ENCODE results near the gene FGF21. TPM values are rescaled to one million over a fixed set of nuclear protein-coding genes. Genes with fewer than 3 reads are reported as not detected.

Gene FGF21
- total RNA-seq, 2 experiments from 2014 or later, result not detected

GRCh38 chr19:48794291-48794690 lies 39.0 kb downstream of the FGF21 start:
- Mint-ChIP-seq H3K27ac (no peak overlapping the region), H3K9me3 (no peaks in the 10 kb centered on the region), H3K27me3 (no peaks in the 10 kb centered on the region), H3K4me1 (ENCODE audit: low read depth) (peaks cover 8% of the 10 kb centered on the region), H3K36me3 (ENCODE audit: low read depth) (no peaks in the 10 kb centered on the region), H3K4me3 (no peak overlapping the region)
- ChIA-PET CTCF (interaction anchor here (0.8 to 9.9 kb wide), 7 partner anchors 11 to 176 kb away, joined by 4 to 227 read pairs (median 12); partner anchors contain the start of genes BCAT2 and HSD17B14), POLR2A (interaction anchor here (1.2 to 2.4 kb wide), 3 partner anchors 12 to 173 kb away, joined by 3 to 9 read pairs (median 6); partner anchors contain the start of gene HSD17B14)
- no peak for DNase-seq
- intact Hi-C loops (cut with micrococcal nuclease), result loop anchor here (2.0 kb wide), 1 partner anchor 41 kb away; no protein-coding TSS in a partner anchor
- ATAC-seq, result no peak
- TF ChIP-seq CTCF (IDR thresholded peaks at IDR 0.05), result no peak

- Mint-ChIP-seq H3K4me3 (peak overlapping the region; percentile 81), H3K27me3 (no peaks in the 10 kb centered on the region), H3K9me3 (no peaks in the 10 kb centered on the region), H3K27ac (peak overlapping the region; percentile 93), H3K4me1 (ENCODE audit: low read depth) (peaks cover 8% of the 10 kb centered on the region), H3K36me3 (ENCODE audit: low read depth) (no peaks in the 10 kb centered on the region)
- DNase-seq, result peak; percentile 90
- TF ChIP-seq CTCF (IDR thresholded peaks at IDR 0.05), result peak; percentile 99
- POLR2A ChIA-PET, result interaction anchor here (0.5 to 2.9 kb wide), 11 partner anchors 11 to 353 kb away, joined by 3 to 16 read pairs (median 3); partner anchors contain the start of genes BCAT2, HSD17B14 and PPP1R15A
- CTCF ChIA-PET, result interaction anchor here (0.6 to 9.9 kb wide), 27 partner anchors 8 to 204 kb away, joined by 3 to 227 read pairs (median 6); partner anchors contain the start of genes BCAT2, GYS1, HSD17B14 and PPP1R15A
- intact Hi-C loops (cut with micrococcal nuclease), result loop anchor here (2.0 to 5.0 kb wide), 2 partner anchors 40 to 172 kb away; partner anchors contain the start of gene FTL
- ATAC-seq, result peak; percentile 99
Measured at GRCh38 chr19:48795055-48795684, 39.8 kb downstream of the FGF21 start.

GRCh38 chr19:48795685-48796070 lies 40.4 kb downstream of the FGF21 start:
- peak overlapping the region; percentile 93 for H3K27ac Mint-ChIP-seq
- no peak for TF ChIP-seq CTCF (IDR thresholded peaks at IDR 0.05)
- H3K4me1 Mint-ChIP-seq (ENCODE audit: low read depth), result peaks cover 8% of the 10 kb centered on the region
- ChIA-PET POLR2A (interaction anchor here (0.5 to 2.9 kb wide), 10 partner anchors 11 to 353 kb away, joined by 3 to 16 read pairs (median 5); partner anchors contain the start of genes BCAT2, NUCB1 and PPP1R15A), CTCF (interaction anchor here (0.6 to 9.9 kb wide), 27 partner anchors 8 to 204 kb away, joined by 3 to 227 read pairs (median 6); partner anchors contain the start of genes BCAT2, GYS1, HSD17B14 and PPP1R15A)
- H3K9me3 Mint-ChIP-seq, result no peaks in the 10 kb centered on the region
- no peaks in the 10 kb centered on the region for H3K36me3 Mint-ChIP-seq (ENCODE audit: low read depth)
- intact Hi-C loops (cut with micrococcal nuclease), result loop anchor here (2.0 to 5.0 kb wide), 2 partner anchors 39 to 172 kb away; partner anchors contain the start of gene FTL
- ATAC-seq, result no peak
- no peak for DNase-seq
- H3K27me3 Mint-ChIP-seq, result no peaks in the 10 kb centered on the region
- peak overlapping the region; percentile 81 for H3K4me3 Mint-ChIP-seq

GRCh38 chr19:48796298-48797083 lies 41.2 kb downstream of the FGF21 start:
- Mint-ChIP-seq H3K27me3 (no peaks in the 10 kb centered on the region), H3K36me3 (ENCODE audit: low read depth) (no peaks in the 10 kb centered on the region)

More at GRCh38 chr19:48796298-48797083, 41.2 kb downstream of the FGF21 start:
- Mint-ChIP-seq H3K27ac (no peak overlapping the region), H3K4me1 (ENCODE audit: low read depth) (peaks cover 8% of the 10 kb centered on the region), H3K4me3 (no peak overlapping the region), H3K9me3 (no peaks in the 10 kb centered on the region)
- no peak for TF ChIP-seq CTCF (IDR thresholded peaks at IDR 0.05)
- ATAC-seq (no peak), DNase-seq (no peak)
- intact Hi-C loops (cut with micrococcal nuclease), result loop anchor here (5.0 kb wide), 1 partner anchor 171 kb away; the partner anchor contains the start of gene FTL
- ChIA-PET CTCF (interaction anchor here (1.0 to 9.9 kb wide), 11 partner anchors 9 to 170 kb away, joined by 3 to 227 read pairs (median 6); partner anchors contain the start of genes BCAT2 and HSD17B14), POLR2A (interaction anchor here (0.9 to 2.9 kb wide), 8 partner anchors 10 to 174 kb away, joined by 3 to 16 read pairs (median 5); partner anchors contain the start of genes BCAT2 and NUCB1)

Data from activated CD8-positive, alpha-beta T cell treated with anti-CD3 and anti-CD28 coated beads for 36 hours (primary cell).